H1 (cell line): ENCODE results near the gene CLEC16A.

Source experiments
- ASH2L ChIP-seq: fragments of 200-600, 300-600 bp; sonication (generic); IDR thresholded peaks from one replicate; pipeline ENCODE4 v1.7.1; 2017; ENCODE audit warnings: low read length
- CHD1 ChIP-seq: IDR thresholded peaks from 2 replicates; pipeline ENCODE4 v1.6.1; 2012; ENCODE audit warnings: low read depth, low read length, improper control_type of control experiment
- EGR1 ChIP-seq: IDR thresholded peaks from 2 replicates; pipeline ENCODE4 v1.6.1; 2011; ENCODE audit warnings: low read depth, low read length, borderline replicate concordance
- EZH2 ChIP-seq: fragments of 200-600 bp; sonication (generic); IDR thresholded peaks from 2 replicates; pipeline ENCODE4 v1.7.1; 2012; ENCODE audit warnings: low read depth, mild to moderate bottlenecking, moderate library complexity, low read length, inconsistent platforms; ENCODE audit not compliant: severe bottlenecking
- HDAC2 ChIP-seq, 2 experiments: fragments of 300-600 bp in 1 of 2; sonication (generic) in 1 of 2; IDR thresholded peaks; 2 replicates each; pipeline ENCODE4 v1.6.1; 2011 to 2012; ENCODE audit warnings: low read depth in 2 of 2, low read length in 2 of 2, mild to moderate bottlenecking in 2 of 2, moderate library complexity in 2 of 2, borderline replicate concordance in 1 of 2, inconsistent platforms in 1 of 2
- KDM1A ChIP-seq: fragments of 200-600, 300-600 bp; sonication (generic); IDR thresholded peaks from 2 replicates; pipeline ENCODE4 v1.7.1; 2016; ENCODE audit warnings: mild to moderate bottlenecking, low read length, borderline replicate concordance
- POLR2A ChIP-seq, 2 experiments: IDR thresholded peaks; 1 replicate in 1 of 2; 2 replicates in 1 of 2; pipeline ENCODE4 v1.6.1; 2011; ENCODE audit warnings: low read depth in 2 of 2, low read length in 2 of 2, mild to moderate bottlenecking in 2 of 2; ENCODE audit errors: control extremely low read depth in 1 of 2
- POLR2AphosphoS5 ChIP-seq: IDR thresholded peaks from 2 replicates; pipeline ENCODE4 v1.6.1; 2011; ENCODE audit warnings: low read depth, low read length
- RAD21 ChIP-seq, 2 experiments: IDR thresholded peaks in 1 of 2; conservative IDR thresholded peaks in 1 of 2; 2 replicates each; pipeline ENCODE4 v1.6.1; 2011; ENCODE audit warnings: low read depth in 2 of 2, low read length in 2 of 2, improper control_type of control experiment in 1 of 2, inconsistent platforms in 1 of 2, mild to moderate bottlenecking in 1 of 2, moderate library complexity in 1 of 2
- RFX5 ChIP-seq: IDR thresholded peaks from 2 replicates; pipeline ENCODE4 v1.6.1; 2011; ENCODE audit warnings: low read depth, low read length, improper control_type of control experiment, borderline replicate concordance
- TEAD4 ChIP-seq: IDR thresholded peaks from 2 replicates; pipeline ENCODE4 v1.6.1; 2012; ENCODE audit warnings: low read depth, low read length, inconsistent platforms, mixed read lengths
- TF ChIP-seq, protein P1 (sequence below): IDR thresholded peaks from 2 replicates; pipeline ENCODE4 v1.6.1; 2011; ENCODE audit warnings: low read length, improper control_type of control experiment
- TF ChIP-seq, protein P2 (sequence below), 3 experiments: IDR thresholded peaks; 1 replicate in 2 of 3; 2 replicates in 1 of 3; pipeline versions ENCODE4 v1.5.1 to v1.6.1; 2011; ENCODE audit warnings: low read length in 3 of 3, mild to moderate bottlenecking in 3 of 3, inconsistent platforms in 2 of 3, low read depth in 1 of 3, moderate library complexity in 1 of 3; ENCODE audit not compliant: insufficient read depth in 1 of 3; ENCODE audit errors: control extremely low read depth in 1 of 3

DNA sequence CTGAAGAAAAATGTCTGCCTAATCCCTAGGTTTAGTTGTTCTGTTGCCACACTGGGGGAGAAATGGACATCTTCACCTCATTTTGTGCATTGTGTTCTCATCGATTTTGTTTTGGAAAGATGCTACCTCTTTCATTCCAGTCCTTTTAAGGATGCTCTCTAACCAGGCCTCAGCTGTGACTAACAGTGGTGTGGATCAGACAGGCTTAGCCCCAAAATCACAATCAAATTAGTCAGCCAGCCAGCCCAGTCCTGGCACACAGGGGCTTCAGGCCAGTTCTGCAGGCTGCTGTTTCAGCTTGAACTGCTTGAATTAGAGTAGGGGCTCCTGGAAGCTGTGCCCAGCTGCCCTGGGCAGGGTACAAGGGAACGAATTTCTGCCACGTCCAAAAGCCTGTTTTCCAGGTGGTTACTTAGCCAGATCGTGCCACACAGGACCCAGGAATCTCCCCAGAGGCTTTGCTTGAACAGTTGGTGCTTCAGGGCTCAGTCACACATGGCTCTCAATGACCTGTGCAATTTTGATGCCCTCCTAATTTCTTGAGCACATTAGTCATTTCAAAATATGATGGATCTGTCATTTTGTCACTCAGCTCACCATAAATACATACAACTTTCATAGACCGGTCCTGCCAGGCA lies 60.7 kb downstream of the CLEC16A start:
- no peak for TF ChIP-seq KDM1A
- TF ChIP-seq POLR2AphosphoS5: no peak
- TF ChIP-seq RAD21 (IDR thresholded peaks at IDR 0.05 in 1 of 2, conservative IDR thresholded peaks at IDR 0.05 in 1 of 2; ENCODE audit: low read depth in 2 of 2, low read length in 2 of 2): no peak
- TF ChIP-seq, protein P1, sequence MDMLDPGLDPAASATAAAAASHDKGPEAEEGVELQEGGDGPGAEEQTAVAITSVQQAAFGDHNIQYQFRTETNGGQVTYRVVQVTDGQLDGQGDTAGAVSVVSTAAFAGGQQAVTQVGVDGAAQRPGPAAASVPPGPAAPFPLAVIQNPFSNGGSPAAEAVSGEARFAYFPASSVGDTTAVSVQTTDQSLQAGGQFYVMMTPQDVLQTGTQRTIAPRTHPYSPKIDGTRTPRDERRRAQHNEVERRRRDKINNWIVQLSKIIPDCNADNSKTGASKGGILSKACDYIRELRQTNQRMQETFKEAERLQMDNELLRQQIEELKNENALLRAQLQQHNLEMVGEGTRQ: no peak
- no peak for TF ChIP-seq POLR2A (IDR thresholded peaks at IDR 0.05; ENCODE audit: control extremely low read depth in 1 of 2, low read depth in 2 of 2, low read length in 2 of 2)
- TF ChIP-seq, protein P2, sequence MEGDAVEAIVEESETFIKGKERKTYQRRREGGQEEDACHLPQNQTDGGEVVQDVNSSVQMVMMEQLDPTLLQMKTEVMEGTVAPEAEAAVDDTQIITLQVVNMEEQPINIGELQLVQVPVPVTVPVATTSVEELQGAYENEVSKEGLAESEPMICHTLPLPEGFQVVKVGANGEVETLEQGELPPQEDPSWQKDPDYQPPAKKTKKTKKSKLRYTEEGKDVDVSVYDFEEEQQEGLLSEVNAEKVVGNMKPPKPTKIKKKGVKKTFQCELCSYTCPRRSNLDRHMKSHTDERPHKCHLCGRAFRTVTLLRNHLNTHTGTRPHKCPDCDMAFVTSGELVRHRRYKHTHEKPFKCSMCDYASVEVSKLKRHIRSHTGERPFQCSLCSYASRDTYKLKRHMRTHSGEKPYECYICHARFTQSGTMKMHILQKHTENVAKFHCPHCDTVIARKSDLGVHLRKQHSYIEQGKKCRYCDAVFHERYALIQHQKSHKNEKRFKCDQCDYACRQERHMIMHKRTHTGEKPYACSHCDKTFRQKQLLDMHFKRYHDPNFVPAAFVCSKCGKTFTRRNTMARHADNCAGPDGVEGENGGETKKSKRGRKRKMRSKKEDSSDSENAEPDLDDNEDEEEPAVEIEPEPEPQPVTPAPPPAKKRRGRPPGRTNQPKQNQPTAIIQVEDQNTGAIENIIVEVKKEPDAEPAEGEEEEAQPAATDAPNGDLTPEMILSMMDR (IDR thresholded peaks at IDR 0.05; ENCODE audit: control extremely low read depth in 1 of 3, insufficient read depth in 1 of 3, low read depth in 1 of 3, low read length in 3 of 3): no peak
- TF ChIP-seq HDAC2 (IDR thresholded peaks at IDR 0.05; ENCODE audit: borderline replicate concordance in 1 of 2, low read depth in 2 of 2, low read length in 2 of 2): no peak
- no peak for TF ChIP-seq EGR1
- TF ChIP-seq EZH2: no peak
- TF ChIP-seq RFX5: no peak
- TF ChIP-seq ASH2L: no peak
- no peak for TF ChIP-seq CHD1
- TF ChIP-seq TEAD4: no peak
